Erythroblast (primary cell): Measurements from ENCODE around the gene KAZN.

Experiments
- GATA1 ChIP-seq: IDR thresholded peaks from 2 replicates; pipeline ENCODE4 v1.6.1; 2011; ENCODE audit warnings: low read depth, mild to moderate bottlenecking, control low read depth, low read length, moderate library complexity
- POLR2A ChIP-seq: IDR thresholded peaks from 2 replicates; pipeline ENCODE4 v1.6.1; 2011; ENCODE audit warnings: mild to moderate bottlenecking, low read length

- TF ChIP-seq POLR2A: no peak
- no peak for TF ChIP-seq GATA1
These were observed 325.4 kb downstream of the KAZN start for GRCh38 chr1:14923727-14924452.
